HCT116 (cell line): ENCODE results near the gene GUK1. TPM values are rescaled to one million over a fixed set of nuclear protein-coding genes. Genes with fewer than 3 reads are reported as not detected.

Source experiments
- ATAC-seq: fragments of 200-7000 bp; cut with Tn5 transposase; 2 replicates; pipeline ENCODE4 v1.9.1; 2020; ENCODE audit warnings: mild to moderate bottlenecking, moderate library complexity
- BruUV-seq: library from RNA; stranded (reverse); fragments of 400-500 nt; replicated peaks from 2 replicates; lab custom pipeline; 2021; lab: Mats Ljungman, UMichigan
- CTCF ChIA-PET: fragments of 300-600 bp; sonication (Branson Sonifier 250); formaldehyde crosslinking; loops from one replicate; lab custom pipeline; 2021; ENCODE audit warnings: antibody characterized with exemption; lab: Charles Lee
- POLR2A ChIA-PET: fragments of 300-600, 350-600 bp; sonication (Branson Sonifier 250); formaldehyde crosslinking; loops from one replicate; lab custom pipeline; 2021; ENCODE audit warnings: antibody characterized with exemption; lab: Charles Lee
- RAD21 ChIA-PET, 2 experiments: fragments of 300-600 bp; sonication (Branson Sonifier 250); formaldehyde crosslinking; loops; one replicate each; lab custom pipeline; 2023; ENCODE audit warnings: low total read pairs in 2 of 2; ENCODE audit not compliant: uncharacterized antibody in 2 of 2, unreplicated experiment in 2 of 2, low non-redundant PET in 1 of 2; lab: Charles Lee
- DNase-seq: peaks from one replicate; pipeline ENCODE4 v3.0.0-alpha.2; 2010; ENCODE audit warnings: low read depth, low spot score
- H2AFZ ChIP-seq: fragments of 200-600 bp; shearing (Covaris generic), sonication (generic); 2 replicates; pipeline ENCODE4 v1.6.1; 2017; ENCODE audit warnings: low read depth, mixed run types, mixed read lengths, antibody characterized with exemption, low read length; ENCODE audit not compliant: poor library complexity, severe bottlenecking
- H3K27ac ChIP-seq: 2 replicates; pipeline ENCODE4 v1.5.1; 2012; ENCODE audit warnings: low read depth, low read length
- H3K27me3 ChIP-seq: fragments of 200-600 bp; sonication (generic); 2 replicates; pipeline ENCODE4 v1.6.1; 2016; ENCODE audit warnings: mixed run types, low read length, mixed read lengths; ENCODE audit not compliant: insufficient read depth
- H3K36me3 ChIP-seq, 2 experiments: fragments of 200-500 bp in 1 of 2; fragments of 200-600 bp in 1 of 2; sonication (Bioruptor generic) in 1 of 2; sonication (generic) in 1 of 2; 2 replicates each; pipeline versions ENCODE4 v1.5.1 to v1.6.1; 2014 to 2016; ENCODE audit warnings: low read length in 2 of 2, inconsistent platforms in 1 of 2, mixed read lengths in 1 of 2, mixed run types in 1 of 2; ENCODE audit not compliant: insufficient read depth in 2 of 2, control insufficient read depth in 1 of 2
- H3K4me1 ChIP-seq, 2 experiments: fragments of 200-600 bp in 1 of 2; sonication (generic) in 1 of 2; 2 replicates each; pipeline versions ENCODE4 v1.5.1 to v1.6.1; 2012 to 2017; ENCODE audit warnings: low read length in 2 of 2, inconsistent platforms in 1 of 2, mild to moderate bottlenecking in 1 of 2, mixed read lengths in 1 of 2, mixed run types in 1 of 2, moderate library complexity in 1 of 2; ENCODE audit not compliant: insufficient read depth in 2 of 2, control insufficient read depth in 1 of 2
- H3K4me2 ChIP-seq: fragments of 200-600 bp; sonication (generic); 2 replicates; pipeline ENCODE4 v1.6.1; 2017; ENCODE audit warnings: mixed run types, low read length, mixed read lengths
- H3K4me3 ChIP-seq, 2 experiments: fragments of 200-600 bp in 1 of 2; sonication (generic) in 1 of 2; replicated peaks in 1 of 2; 2 replicates each; pipeline ENCODE4 v1.5.1; 2011 to 2016; ENCODE audit warnings: low read length in 2 of 2, control low read depth in 1 of 2, low read depth in 1 of 2, mild to moderate bottlenecking in 1 of 2, mixed read lengths in 1 of 2, mixed run types in 1 of 2
- H3K79me2 ChIP-seq: fragments of 200-600 bp; sonication (generic); 2 replicates; pipeline ENCODE4 v1.6.1; 2017; ENCODE audit warnings: mild to moderate bottlenecking, mixed run types, low read length, moderate library complexity, mixed read lengths; ENCODE audit not compliant: insufficient read depth
- H3K9ac ChIP-seq: fragments of 200-600 bp; sonication (generic); 2 replicates; pipeline ENCODE4 v1.6.1; 2016; ENCODE audit warnings: low read length, mixed read lengths
- H3K9me2 ChIP-seq: fragments of 200-600 bp; sonication (generic), shearing (Covaris generic); 2 replicates; pipeline ENCODE4 v1.6.1; 2017; ENCODE audit warnings: mixed run types, mild to moderate bottlenecking, moderate library complexity; ENCODE audit not compliant: insufficient read depth
- H3K9me3 ChIP-seq, 2 experiments: fragments of 200-500 bp in 1 of 2; fragments of 200-600 bp in 1 of 2; sonication (Bioruptor generic) in 1 of 2; sonication (generic) in 1 of 2; 2 replicates each; pipeline ENCODE4 v1.6.1; 2014 to 2017; ENCODE audit warnings: low read length in 2 of 2, mixed read lengths in 2 of 2, inconsistent platforms in 1 of 2, low read depth in 1 of 2, mild to moderate bottlenecking in 1 of 2, mixed run types in 1 of 2, moderate library complexity in 1 of 2; ENCODE audit not compliant: control insufficient read depth in 1 of 2, insufficient read depth in 1 of 2
- H4K20me1 ChIP-seq: fragments of 200-600 bp; sonication (generic), shearing (Covaris generic); 2 replicates; pipeline ENCODE4 v1.6.1; 2017; ENCODE audit warnings: mixed run types, mild to moderate bottlenecking, moderate library complexity; ENCODE audit not compliant: insufficient read depth
- CEBPB ChIP-seq: IDR thresholded peaks from 2 replicates; pipeline ENCODE4 v1.6.1; 2012; ENCODE audit warnings: low read depth
- POLR2AphosphoS5 ChIP-seq: IDR thresholded peaks from 2 replicates; pipeline ENCODE4 v1.6.1; 2011; ENCODE audit warnings: mild to moderate bottlenecking, low read depth, low read length, moderate library complexity
- SIN3A ChIP-seq: IDR thresholded peaks from 2 replicates; pipeline ENCODE4 v1.6.1; 2012; ENCODE audit warnings: low read depth
- ZNF274 ChIP-seq: fragments of 200-500 bp; sonication (Bioruptor generic); IDR thresholded peaks from 2 replicates; pipeline ENCODE4 v1.6.1; 2014; ENCODE audit warnings: mild to moderate bottlenecking, low read depth, low read length, inconsistent platforms
- intact Hi-C: fragments of 100-400 bp; cut with micrococcal nuclease; formaldehyde crosslinking; loops from 2 replicates; pipeline ENCODE4 v1.10.0; 2022
- total RNA-seq: library from RNA; stranded (reverse); gene quantifications from one replicate; pipeline ENCODE4 v1.2.1, GENCODE V29; 2021; ENCODE audit not compliant: unreplicated experiment
- TF ChIP-seq, protein P1 (sequence below): IDR thresholded peaks from 2 replicates; pipeline ENCODE4 v1.6.1; 2012
- TF ChIP-seq, protein P2 (sequence below): IDR thresholded peaks from 2 replicates; pipeline ENCODE4 v1.6.1; 2012

The GUK1 gene
- total RNA-seq, 1 experiment from 2014 or later = 145 TPM

DNA sequence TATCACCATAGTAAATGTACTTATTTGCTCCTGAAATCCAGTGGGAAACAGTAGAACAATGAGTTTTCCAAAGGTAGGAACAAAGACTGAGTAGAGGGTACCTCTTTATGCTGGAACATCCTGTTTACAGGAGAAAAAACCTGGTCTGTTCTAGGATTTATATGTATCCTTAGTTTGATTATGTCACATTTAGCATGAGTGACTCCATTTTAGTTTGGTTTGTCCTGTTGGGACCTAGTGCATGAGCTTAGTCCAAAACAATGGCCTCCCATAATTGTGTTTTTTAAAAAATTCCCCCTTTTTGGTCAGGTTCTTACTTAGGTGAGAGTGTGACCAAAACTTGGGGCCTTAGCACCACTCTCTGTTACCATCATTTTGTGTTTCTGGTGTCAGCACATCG lies 27.5 kb upstream of the GUK1 start:
- Histone ChIP-seq H2AFZ (no peak overlapping the region), H3K4me2 (no peak overlapping the region), H3K9me2 (no peaks in the 10 kb centered on the region), H3K27ac (no peak overlapping the region), H3K4me3 (no peak overlapping the region), H3K36me3 (peaks cover 0 to 4% of the 10 kb centered on the region in 2 experiments; a peak in 1 of 4 replicates), H3K79me2 (peaks cover 22% of the 10 kb centered on the region), H3K4me1 (peaks cover 4 to 14% of the 10 kb centered on the region in 2 experiments; a peak in 3 of 4 replicates), H3K9ac (no peak overlapping the region), H3K9me3 (peaks cover 0 to 4% of the 10 kb centered on the region in 2 experiments; a peak in 1 of 4 replicates), H4K20me1 (no peaks in the 10 kb centered on the region), H3K27me3 (no peaks in the 10 kb centered on the region)
- ChIA-PET CTCF (no interaction called here), POLR2A (no interaction called here), RAD21 (no interaction called here)
- ATAC-seq = no peak
- BruUV-seq = no TSS peak
- no peak for DNase-seq
- intact Hi-C loops = no loop called here
- TF ChIP-seq ZNF274 = no peak
- no peak for TF ChIP-seq CEBPB
- TF ChIP-seq, protein P1, sequence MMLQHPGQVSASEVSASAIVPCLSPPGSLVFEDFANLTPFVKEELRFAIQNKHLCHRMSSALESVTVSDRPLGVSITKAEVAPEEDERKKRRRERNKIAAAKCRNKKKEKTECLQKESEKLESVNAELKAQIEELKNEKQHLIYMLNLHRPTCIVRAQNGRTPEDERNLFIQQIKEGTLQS = no peak
- TF ChIP-seq, protein P2, sequence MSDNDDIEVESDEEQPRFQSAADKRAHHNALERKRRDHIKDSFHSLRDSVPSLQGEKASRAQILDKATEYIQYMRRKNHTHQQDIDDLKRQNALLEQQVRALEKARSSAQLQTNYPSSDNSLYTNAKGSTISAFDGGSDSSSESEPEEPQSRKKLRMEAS = no peak
- no peak for TF ChIP-seq SIN3A

DNA sequence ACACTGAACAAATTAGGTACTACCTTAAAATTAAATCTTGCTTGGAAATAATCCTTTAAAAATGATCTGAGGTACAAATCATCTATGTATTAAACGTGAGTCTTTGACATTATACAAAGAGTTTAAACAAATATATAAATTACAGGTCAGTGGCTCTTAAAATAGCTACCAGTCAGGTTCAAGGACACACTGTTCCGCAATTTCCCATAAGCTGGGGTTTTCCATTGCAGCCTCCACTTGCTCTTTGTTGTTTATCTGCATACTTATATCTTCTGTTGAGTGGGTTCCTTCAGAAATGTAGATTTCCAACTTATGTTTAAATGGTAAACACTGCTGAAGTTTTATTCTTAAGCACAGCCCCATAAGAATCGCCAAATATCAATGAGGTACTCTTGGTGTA lies 25.3 kb upstream of the GUK1 start:
- POLR2A ChIA-PET = no interaction called here
- Histone ChIP-seq H3K9me3 (peaks cover 0 to 5% of the 10 kb centered on the region in 2 experiments; a peak in 2 of 4 replicates), H3K36me3 (no peaks in the 10 kb centered on the region)
- no peak for TF ChIP-seq POLR2AphosphoS5
- TF ChIP-seq, protein P2 = no peak
- TF ChIP-seq, all 23 proteins: peak for 0
- ChIA-PET CTCF (no interaction called here), RAD21 (no interaction called here)
- ATAC-seq (no peak), DNase-seq (no peak)
- Histone ChIP-seq H2AFZ (no peak overlapping the region), H3K79me2 (peaks cover 2% of the 10 kb centered on the region; the same call in 1 of the 2 replicates), H3K4me2 (no peak overlapping the region), H3K9me2 (no peaks in the 10 kb centered on the region), H3K4me3 (no peak overlapping the region), H3K4me1 (peaks cover 0 to 7% of the 10 kb centered on the region in 2 experiments; a peak in 2 of 4 replicates), H3K27me3 (no peaks in the 10 kb centered on the region), H3K9ac (no peak overlapping the region), H4K20me1 (no peaks in the 10 kb centered on the region), H3K27ac (no peak overlapping the region)
- no TSS peak for BruUV-seq
- intact Hi-C loops = no loop called here
